GM04504 (cell line): ENCODE results near the gene ZNF384.
A peak's percentile ranks its signal among the peaks of the same experiment; 100 is the strongest.
"Not testable (repeated sequence)": the region's sequence is repeated elsewhere in the genome, so short reads cannot be mapped to it uniquely, and the experiment has no call there.

Experiments
- DNase-seq: peaks from one replicate; pipeline ENCODE4 v3.0.0-alpha.2; 2012; ENCODE audit warnings: low read depth

Gene ZNF384

DNA sequence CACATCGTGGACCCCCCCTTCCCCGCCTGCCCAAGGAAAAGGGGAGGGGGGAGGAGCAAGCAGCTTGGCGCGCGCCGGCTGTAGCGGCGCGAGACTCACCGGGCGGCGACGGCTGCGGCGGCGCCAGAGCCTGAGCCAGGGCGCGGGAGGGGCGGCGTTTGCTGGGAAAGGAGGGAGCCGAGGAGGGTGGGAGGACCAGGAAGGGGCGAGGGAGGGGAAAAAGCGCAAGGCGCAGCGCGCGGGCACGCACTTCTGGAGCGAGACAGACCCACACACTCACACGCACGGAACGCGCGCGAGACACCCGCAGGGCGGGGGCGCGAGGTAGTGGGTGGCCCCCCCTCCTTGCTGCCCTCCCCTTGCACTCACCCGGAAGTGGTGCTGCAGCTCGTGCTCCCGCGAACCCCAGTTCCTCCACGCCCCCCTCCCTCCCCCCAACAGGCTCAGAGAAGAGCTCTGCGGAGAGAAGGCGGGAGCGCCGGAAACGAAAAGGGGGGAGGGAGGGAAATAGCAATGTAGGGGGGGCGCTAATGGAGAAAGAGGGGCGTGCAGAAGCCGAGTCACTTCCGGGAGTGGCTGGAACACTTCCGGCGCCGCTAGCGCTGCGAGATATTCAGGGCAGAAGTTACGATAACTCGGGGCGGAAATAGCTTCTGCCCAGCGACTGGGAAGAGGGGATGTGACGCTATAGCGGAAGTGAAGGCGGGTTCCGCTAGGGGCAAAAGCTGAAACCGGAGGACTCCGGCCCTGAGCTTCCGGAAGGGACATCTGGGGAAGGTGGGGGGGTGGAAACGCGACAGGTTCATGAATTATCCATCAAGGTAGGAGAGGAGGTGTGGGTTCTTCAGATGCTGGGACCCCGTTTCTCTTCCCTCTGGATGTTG is at the start of gene ZNF384:
ZNF384 (minus strand) TSS at position 377 of the 884 bp plus-strand sequence. CDS start 9,855 bp downstream, outside the sequence.
- DNase-seq, result peak; percentile 98

DNA sequence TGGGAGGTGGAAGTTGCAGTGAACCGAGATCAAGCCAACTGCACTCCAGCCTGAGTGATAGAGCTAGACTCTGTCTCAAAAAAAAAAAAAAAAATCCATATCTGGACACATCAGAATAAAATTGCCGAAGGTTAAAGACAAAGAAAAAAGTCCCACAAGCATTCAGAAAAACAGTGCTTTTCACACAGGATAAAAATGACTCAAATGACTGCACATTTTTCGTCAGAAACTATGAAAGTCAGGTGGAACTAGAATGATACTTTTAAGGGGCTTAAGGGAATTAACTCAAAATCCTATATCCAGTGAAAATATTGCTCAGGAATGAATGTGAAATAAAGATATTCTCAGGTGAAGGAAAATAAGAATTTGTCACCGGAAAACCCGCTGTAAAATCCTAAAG is 47.6 kb upstream of the ZNF384 start:
- DNase-seq, result no peak

DNA sequence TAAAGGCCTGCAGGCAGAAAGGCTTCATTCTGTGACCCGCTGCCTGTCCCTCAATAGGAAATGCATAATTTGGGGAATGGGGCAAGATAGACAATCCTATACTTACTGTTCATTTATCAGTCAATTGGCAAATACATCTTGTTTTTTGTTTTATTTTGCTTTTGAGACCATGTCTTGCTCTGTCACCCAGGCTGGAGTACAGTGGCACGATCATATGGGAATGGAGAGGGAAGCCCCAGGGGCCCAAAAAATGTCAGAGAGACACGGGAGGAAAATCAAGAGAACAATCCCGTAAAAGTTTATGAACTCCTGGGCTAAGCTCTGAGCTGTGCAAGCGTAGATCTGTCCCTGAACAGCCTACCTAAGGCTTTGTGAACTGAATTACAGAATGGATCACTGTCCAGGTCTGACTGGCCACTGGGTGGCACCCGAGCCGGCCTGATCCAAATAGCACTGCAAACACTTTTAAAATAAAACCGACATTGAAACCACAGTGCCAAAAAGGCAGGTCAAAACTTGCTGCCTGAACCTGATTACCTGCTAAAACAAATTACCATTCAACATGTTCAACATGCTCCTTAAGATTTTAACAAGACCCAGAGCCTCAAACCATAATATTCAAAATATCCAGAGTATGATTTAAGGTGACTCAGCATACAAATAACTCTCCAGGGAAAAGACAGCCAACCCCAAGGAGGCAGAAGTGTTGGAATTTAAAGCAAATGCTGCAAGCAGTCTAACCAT is 46.4 kb upstream of the ZNF384 start:
- peak; percentile 32 for DNase-seq

- DNase-seq, result no peak
These were observed 45.6 kb upstream of the ZNF384 start for GRCh38 chr12:6734506-6735387.

- DNase-seq, result no peak
These were observed 41.0 kb upstream of the ZNF384 start for GRCh38 chr12:6730169-6730568.

DNA sequence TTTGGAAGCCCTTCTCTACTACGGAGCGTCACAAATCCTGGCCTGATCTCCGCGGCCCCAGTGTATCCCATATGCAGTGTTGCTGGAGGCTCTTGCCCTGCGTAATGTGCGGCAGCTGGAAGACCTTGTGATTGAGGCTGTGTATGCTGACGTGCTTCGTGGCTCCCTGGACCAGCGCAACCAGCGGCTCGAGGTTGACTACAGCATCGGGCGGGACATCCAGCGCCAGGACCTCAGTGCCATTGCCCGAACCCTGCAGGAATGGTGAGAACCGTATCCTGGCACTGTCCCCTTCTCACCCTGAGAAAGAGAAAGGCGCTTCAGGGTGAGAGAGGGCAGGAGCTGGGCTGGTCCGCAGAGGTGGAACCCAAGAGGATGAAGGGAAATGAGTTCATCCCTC is 40.0 kb upstream of the ZNF384 start:
- no peak for DNase-seq

GRCh38 chr12:6725350-6725749 is 36.2 kb upstream of the ZNF384 start:
- no peak for DNase-seq

- no peak for DNase-seq
These were observed 35.2 kb upstream of the ZNF384 start for GRCh38 chr12:6724409-6724797.

GRCh38 chr12:6723607-6724408 is 34.6 kb upstream of the ZNF384 start, which contains the start of gene COPS7A:
TSS of gene COPS7A (plus strand) at chr12:6724046. CDS start at chr12:6724657, 611 bp downstream.
- peak; percentile 90 for DNase-seq

DNA sequence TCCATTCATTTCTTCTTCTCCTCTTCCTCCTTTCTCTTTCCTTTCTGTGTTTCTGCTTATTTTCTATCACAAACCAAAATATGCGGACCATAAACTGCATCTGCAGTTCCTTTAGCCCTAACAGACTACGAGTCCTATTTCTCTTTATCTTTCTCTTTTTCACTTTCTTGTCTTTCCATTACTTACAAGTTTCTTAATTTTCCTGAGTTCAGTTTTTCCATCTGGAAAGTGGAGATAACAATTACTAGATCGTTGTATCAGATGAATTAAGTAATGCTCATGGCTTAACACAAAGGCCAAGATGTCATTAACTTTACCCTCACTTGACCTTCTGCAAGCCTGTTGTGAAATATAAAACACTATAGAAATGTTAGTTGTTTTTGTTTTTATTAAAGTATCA is 33.7 kb upstream of the ZNF384 start:
- no peak for DNase-seq

- no peak for DNase-seq
These were observed 27.8 kb upstream of the ZNF384 start for GRCh38 chr12:6716874-6717437.

DNA sequence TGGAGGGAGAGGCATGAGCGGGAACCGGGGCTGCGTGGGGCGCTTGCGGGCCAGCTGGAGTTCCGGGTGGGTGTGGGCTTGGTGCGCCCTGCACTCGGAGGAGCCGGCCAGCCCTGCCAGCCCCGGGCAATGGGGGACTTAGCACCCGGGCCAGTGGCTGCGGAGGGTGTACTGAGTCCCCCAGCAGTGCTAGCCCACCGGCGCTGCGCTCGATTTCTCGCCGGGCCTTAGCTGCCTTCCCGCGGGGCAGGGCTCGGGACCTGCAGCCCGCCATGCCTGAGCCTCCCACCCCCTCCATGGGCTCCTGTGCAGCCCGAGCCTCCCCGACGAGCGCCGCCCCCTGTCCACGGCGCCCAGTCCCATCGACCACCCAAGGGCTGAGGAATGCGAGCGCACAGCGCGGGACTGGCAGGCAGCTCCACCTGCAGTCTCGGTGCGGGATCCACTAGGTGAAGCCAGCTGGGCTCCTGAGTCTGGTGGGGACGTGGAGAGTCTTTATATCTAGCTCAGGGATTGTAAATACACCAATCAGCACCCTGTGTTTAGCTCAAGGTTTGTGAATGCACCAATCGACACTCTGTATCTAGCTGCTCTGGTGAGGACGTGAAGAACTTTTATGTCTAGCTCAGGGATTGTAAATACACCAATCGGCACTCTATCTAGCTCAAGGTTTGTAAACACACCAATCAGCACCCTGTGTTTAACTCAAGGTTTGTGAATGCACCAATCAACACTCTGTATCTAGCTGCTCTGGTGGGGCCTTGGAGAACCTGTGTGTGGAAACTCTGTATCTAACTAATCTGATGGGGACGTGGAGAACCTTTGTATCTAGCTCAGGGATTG is 27.1 kb upstream of the ZNF384 start:
- not testable (repeated sequence) for DNase-seq

DNA sequence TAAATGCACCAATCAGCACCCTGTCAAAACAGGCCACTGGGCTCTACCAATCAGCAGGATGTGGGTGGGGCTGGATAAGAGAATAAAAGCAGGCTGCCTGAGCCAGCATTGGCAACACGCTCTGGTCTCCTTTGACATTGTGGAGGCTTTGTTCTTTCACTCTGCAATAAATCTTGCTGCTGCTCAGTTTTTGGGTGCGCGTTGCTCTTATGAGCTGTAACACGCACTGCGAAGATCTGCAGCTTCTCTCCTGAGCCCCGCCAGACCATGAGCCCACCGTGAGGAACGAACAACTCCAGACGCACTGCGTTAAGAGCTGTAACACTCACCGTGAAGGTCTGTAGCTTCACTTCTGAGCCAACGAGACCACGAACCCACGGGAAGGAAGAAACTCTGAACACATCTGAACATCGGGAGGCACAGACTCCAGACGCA is 19.8 kb upstream of the ZNF384 start:
- no peak for DNase-seq

GRCh38 chr12:6708351-6708750 is 19.2 kb upstream of the ZNF384 start:
- DNase-seq, result not testable (repeated sequence)

GRCh38 chr12:6703631-6704030 is 14.5 kb upstream of the ZNF384 start:
- DNase-seq, result no peak

DNA sequence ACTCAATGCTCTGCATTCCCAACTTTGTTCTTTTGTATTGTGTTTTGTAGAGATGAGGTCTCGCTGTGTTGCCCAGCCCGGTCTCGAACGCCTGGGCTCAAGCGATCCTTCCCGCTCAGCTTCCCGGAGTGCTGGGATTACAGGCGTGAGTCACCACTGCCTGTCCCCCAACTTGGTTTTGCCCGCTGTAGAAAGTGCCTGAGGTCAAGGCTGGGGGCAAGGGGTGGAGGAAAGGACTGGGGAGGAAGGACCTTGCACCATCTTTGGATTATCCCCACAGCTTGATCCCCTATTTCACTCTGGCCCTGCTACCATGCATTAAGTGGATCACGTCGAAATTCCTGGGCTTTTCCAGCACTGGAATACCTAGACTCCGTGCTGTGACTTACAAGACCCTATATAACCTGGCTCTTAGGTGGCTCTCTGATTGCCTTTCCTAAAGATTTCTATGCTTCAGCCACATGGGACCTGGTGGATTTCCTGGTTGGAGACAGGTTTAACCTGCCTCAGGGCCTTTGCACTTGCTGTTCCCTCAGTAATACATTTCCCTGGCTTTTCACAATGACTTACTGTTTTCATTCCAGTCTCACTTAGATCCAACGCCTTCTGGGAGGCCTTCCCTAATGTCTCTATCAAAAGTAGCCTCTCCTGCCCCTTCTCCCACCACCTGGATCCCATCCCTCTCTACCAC is 12.0 kb upstream of the ZNF384 start:
- no peak for DNase-seq

DNA sequence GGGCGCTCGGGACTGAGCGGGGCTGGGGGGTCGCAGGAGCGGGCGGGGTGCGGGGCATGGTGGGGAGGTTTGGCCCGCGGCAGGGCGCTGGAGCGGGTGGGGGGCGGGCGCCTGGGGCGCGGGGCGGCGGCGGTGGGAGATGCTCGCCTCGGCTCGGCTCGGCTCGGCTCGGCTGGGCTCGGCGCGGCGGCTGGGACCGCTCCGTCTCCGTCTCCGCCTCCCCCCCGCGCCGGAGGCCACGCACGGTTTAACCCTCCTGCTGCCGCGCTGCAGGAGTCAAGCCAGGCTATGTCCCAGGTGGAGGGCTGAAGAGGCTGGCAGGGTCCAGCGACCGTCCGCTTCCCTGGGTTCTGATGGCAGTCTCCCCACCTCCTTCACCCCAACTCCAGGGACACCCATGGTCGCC is 11.5 kb upstream of the ZNF384 start, which contains the start of gene PIANP:
PIANP (minus strand) TSS at position 170 of the 406 bp plus-strand sequence. CDS start 2,754 bp downstream, outside the sequence.
- no peak for DNase-seq

DNA sequence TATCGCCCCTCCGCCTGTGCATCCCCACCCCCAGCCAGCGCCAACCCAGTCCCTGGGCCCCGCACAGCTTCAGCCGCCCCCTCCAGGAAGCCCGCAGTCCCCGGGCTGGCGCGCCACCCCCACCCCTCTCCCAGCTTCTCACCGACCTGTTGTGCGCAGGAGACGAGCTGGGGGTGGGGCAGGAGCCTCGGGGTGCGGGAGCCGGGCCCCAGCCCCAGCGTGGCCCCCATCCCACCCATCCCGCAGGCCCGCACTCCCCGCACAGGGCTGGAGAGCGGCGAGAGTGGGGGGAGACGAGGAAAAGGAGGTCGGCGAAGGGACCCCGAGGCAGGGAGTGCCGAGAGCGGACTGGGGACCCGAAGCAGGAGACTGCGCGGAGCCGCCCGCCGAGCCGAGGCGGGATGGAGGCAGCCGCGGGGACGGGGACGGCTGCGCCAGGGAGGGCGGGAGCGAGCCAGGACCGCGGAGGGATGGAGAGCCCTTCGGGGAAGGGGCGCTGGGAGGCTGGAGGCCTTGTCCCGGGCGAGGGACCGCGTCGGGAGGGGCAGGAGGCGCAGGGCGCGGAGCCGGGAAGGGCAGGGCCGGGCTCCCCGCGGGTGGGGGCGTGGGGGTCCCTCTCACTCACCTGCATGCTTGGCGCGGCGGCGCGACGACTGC is 10.9 kb upstream of the ZNF384 start:
- no peak for DNase-seq
